GM12873 (cell line): ENCODE measurements around the gene HACD4.

Experiments used
- CTCF ChIP-seq: IDR thresholded peaks from 2 replicates; pipeline ENCODE4 v1.5.1; 2012; ENCODE audit warnings: low read depth, mild to moderate bottlenecking, moderate library complexity, low read length, control low read depth; ENCODE audit not compliant: insufficient read depth; ENCODE audit errors: missing control alignments

The HACD4 gene

DNA sequence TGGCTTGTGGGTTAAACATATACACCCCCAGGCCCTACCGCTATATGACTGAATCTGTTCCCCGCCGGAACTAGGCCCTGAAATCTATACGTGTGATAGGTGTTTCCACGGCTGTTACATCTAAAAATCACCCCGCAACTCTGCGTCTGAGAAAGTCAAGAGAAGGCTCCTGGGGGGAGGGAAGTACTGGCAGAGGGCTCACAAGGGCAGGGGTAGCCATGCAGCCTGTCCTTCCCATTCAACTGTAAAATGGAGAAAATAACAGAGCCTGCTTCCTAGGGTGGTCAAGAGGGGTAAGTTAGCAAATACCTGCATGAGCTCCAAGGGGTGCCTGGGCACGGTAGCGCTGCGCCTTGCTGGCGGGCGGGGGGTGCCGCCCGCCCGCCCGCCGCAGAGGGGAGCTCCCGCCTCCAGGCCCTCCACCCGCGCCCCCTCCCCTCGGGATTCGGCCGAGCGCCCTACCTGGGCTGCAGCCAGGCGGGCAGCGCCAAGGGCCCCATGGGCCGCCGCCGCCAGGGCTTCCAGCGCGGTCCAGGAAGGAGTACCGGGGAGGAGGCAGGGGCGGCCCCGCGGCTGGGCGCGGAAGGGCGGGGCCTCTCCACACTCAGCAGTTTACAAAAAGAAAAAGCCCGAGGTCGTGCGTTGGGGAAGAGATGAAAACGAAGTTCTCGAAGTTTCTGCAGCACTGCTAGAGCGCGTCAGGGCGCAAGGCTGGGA lies at the start of gene HACD4:
TSS of gene HACD4 (minus strand) at position 550 of the 717 bp plus-strand sequence. CDS start at position 500, 50 bp downstream.
- no peak for TF ChIP-seq CTCF

- TF ChIP-seq CTCF, result no peak
These were observed 49.4 kb upstream of the HACD4 start for GRCh38 chr9:21080793-21081192.

GRCh38 chr9:21078702-21079101 lies 47.3 kb upstream of the HACD4 start:
- TF ChIP-seq CTCF, result no peak

GRCh38 chr9:21077781-21078180 lies 46.3 kb upstream of the HACD4 start, which contains the start of gene IFNB1:
Gene IFNB1, minus strand, starts transcription at chr9:21077942. Its CDS starts 73 bp downstream, at chr9:21077869.
- no peak for TF ChIP-seq CTCF

DNA sequence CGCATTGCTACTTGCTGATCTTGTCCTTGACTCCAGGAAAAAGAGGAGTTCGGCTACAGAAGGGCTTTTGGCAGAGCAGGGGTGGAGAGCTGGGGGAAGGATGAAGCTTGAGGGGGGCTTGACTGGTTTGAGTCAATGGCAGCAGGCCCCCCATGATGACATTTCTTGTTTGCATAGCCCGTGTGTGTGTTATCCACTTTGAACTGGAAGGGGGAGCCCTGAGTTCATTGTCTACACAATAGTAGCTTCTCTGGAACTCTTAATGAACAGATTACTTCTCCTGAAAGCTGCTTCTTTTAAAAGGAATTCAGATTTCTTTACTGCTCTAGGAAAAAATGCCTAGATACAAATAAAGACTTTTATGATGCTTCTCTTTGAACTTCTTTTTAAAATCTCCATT lies 44.0 kb upstream of the HACD4 start:
- TF ChIP-seq CTCF, result no peak

- TF ChIP-seq CTCF, result no peak
These were observed 39.5 kb upstream of the HACD4 start for GRCh38 chr9:21070906-21071305.

- TF ChIP-seq CTCF, result no peak
These were observed 38.7 kb upstream of the HACD4 start for GRCh38 chr9:21070171-21070571.
